B cell (primary cell): ENCODE measurements around the gene SIPA1. TPM values are rescaled to one million over a fixed set of nuclear protein-coding genes. Genes with fewer than 3 reads are reported as not detected.

ENCODE experiments used
- ATAC-seq: fragments of 200-7000 bp; cut with Tn5 transposase; one replicate; pipeline ENCODE4 v1.10.0; 2021; ENCODE audit warnings: low read depth, mild to moderate bottlenecking, moderate number of reproducible peaks, moderate library complexity
- CTCF ChIA-PET: fragments of 350-600 bp; sonication (Branson Sonifier 250); formaldehyde crosslinking; loops from one replicate; lab custom pipeline; 2021; ENCODE audit warnings: antibody characterized with exemption, inconsistent platforms; lab: Charles Lee
- POLR2A ChIA-PET: fragments of 350-600 bp; sonication (Branson Sonifier 250); formaldehyde crosslinking; loops from one replicate; lab custom pipeline; 2021; ENCODE audit warnings: antibody characterized with exemption; lab: Charles Lee
- DNase-seq: peaks from one replicate; pipeline ENCODE4 v3.0.0; 2013
- H2AFZ ChIP-seq: 2 replicates; pipeline ENCODE4 v1.6.1; 2012; ENCODE audit warnings: mild to moderate bottlenecking, low read depth, low read length; ENCODE audit not compliant: insufficient read depth, poor library complexity, severe bottlenecking
- H3K27ac ChIP-seq, 2 donors: 1 replicate in 1 of 2; 2 replicates in 1 of 2; pipeline ENCODE4 v1.5.1; 2012 to 2013; ENCODE audit warnings: low read length in 2 of 2, mild to moderate bottlenecking in 2 of 2, moderate library complexity in 1 of 2
- H3K27me3 ChIP-seq, 4 experiments: fragments of 200-600 bp in 1 of 4; sonication (generic) in 1 of 4; replicated peaks in 1 of 4; 1 replicate in 2 of 4; 2 replicates in 2 of 4; pipeline versions ENCODE4 v1.6.1 to v1.7.0; 2013 to 2016; ENCODE audit warnings: low read length in 3 of 4, mild to moderate bottlenecking in 2 of 4, mixed read lengths in 1 of 4, moderate library complexity in 1 of 4; ENCODE audit not compliant: insufficient read depth in 4 of 4, control insufficient read depth in 3 of 4; ENCODE audit errors: control extremely low read depth in 1 of 4
- H3K36me3 ChIP-seq, 2 experiments: replicated peaks in 1 of 2; 1 replicate in 1 of 2; 2 replicates in 1 of 2; pipeline versions ENCODE4 v1.6.1 to v1.7.1; 2013; ENCODE audit warnings: low read length in 1 of 2; ENCODE audit not compliant: insufficient read depth in 2 of 2, control insufficient read depth in 1 of 2; ENCODE audit errors: control extremely low read depth in 1 of 2, extremely low read depth in 1 of 2
- H3K4me1 ChIP-seq, 2 donors: fragments of 200-600 bp in 1 of 2; sonication (generic) in 1 of 2; 1 replicate in 1 of 2; 2 replicates in 1 of 2; pipeline versions ENCODE4 v1.5.1 to v1.6.1; 2013 to 2017; ENCODE audit warnings: low read length in 2 of 2; ENCODE audit not compliant: control insufficient read depth in 2 of 2, insufficient read depth in 2 of 2
- H3K4me2 ChIP-seq: replicated peaks from 2 replicates; pipeline ENCODE3; 2012; ENCODE audit warnings: mild to moderate bottlenecking, low read depth, low read length; ENCODE audit not compliant: poor library complexity, severe bottlenecking
- H3K4me3 ChIP-seq, 5 experiments: fragments of 200-600 bp in 1 of 5; sonication (generic) in 1 of 5; 1 replicate in 3 of 5; 2 replicates in 2 of 5; pipeline versions ENCODE4 v1.5.1 to v1.7.0; 2011 to 2016; ENCODE audit warnings: low read length in 4 of 5, mild to moderate bottlenecking in 4 of 5, low read depth in 2 of 5, control low read depth in 1 of 5, moderate library complexity in 1 of 5; ENCODE audit not compliant: insufficient read depth in 1 of 5; ENCODE audit errors: control extremely low read depth in 1 of 5, extremely low read depth in 1 of 5
- H3K79me2 ChIP-seq: fragments of 200-600 bp; sonication (generic); one replicate; pipeline ENCODE4 v1.6.0; 2016; ENCODE audit warnings: low read length; ENCODE audit not compliant: control insufficient read depth, insufficient read depth
- H3K9ac ChIP-seq: fragments of 200-600 bp; sonication (generic); 2 replicates; pipeline ENCODE4 v1.6.1; 2017; ENCODE audit warnings: mild to moderate bottlenecking, low read length, moderate library complexity
- H3K9me3 ChIP-seq, 3 donors: one replicate each; pipeline versions ENCODE4 v1.6.1 to v1.7.1; 2013; ENCODE audit warnings: low read length in 2 of 3; ENCODE audit not compliant: control insufficient read depth in 2 of 3, insufficient read depth in 1 of 3; ENCODE audit errors: control extremely low read depth in 1 of 3
- H4K20me1 ChIP-seq: 2 replicates; pipeline ENCODE4 v1.6.0; 2012; ENCODE audit warnings: mild to moderate bottlenecking, low read length; ENCODE audit not compliant: insufficient read depth, control insufficient read depth, poor library complexity, severe bottlenecking
- H3K27ac Mint-ChIP-seq: one replicate; pipeline ENCODE4 v1.8.0; 2021; ENCODE audit warnings: mixed read lengths
- H3K27me3 Mint-ChIP-seq: one replicate; pipeline ENCODE4 v1.8.0; 2021; ENCODE audit warnings: mixed read lengths
- H3K4me1 Mint-ChIP-seq: one replicate; pipeline ENCODE4 v1.8.0; 2021; ENCODE audit warnings: mixed read lengths
- H3K4me3 Mint-ChIP-seq: one replicate; pipeline ENCODE4 v1.8.0; 2021; ENCODE audit warnings: mixed read lengths
- H3K9me3 Mint-ChIP-seq: one replicate; pipeline ENCODE4 v1.8.0; 2022; ENCODE audit warnings: mixed read lengths; ENCODE audit not compliant: insufficient read depth
- EZH2 ChIP-seq: IDR thresholded peaks from 2 replicates; pipeline ENCODE4 v1.6.1; 2012; ENCODE audit warnings: borderline replicate concordance, low read depth, mild to moderate bottlenecking, moderate library complexity, low read length; ENCODE audit not compliant: insufficient read depth, poor library complexity, severe bottlenecking
- WGBS: methylation state at CpG from one replicate; pipeline ENCODE4 v1.1.5; 2013; ENCODE audit warnings: missing lambda C conversion rate; ENCODE audit not compliant: insufficient coverage; 5-methylcytosine and 5-hydroxymethylcytosine counted together
- intact Hi-C: fragments of 100-400 bp; cut with micrococcal nuclease; formaldehyde crosslinking; loops from one replicate; pipeline ENCODE4 v1.10.0; 2022
- polyA plus RNA-seq: library from polyadenylated mRNA; depleted of rRNA; stranded (reverse); fragments of >200 nt; gene quantifications from 2 replicates; pipeline ENCODE4 v1.2.3, GENCODE V29; 2012
- total RNA-seq, 2 donors: library from RNA; stranded (reverse); fragments of 120-200 nt in 1 of 2; gene quantifications; 1 replicate in 1 of 2; 2 replicates in 1 of 2; pipeline versions ENCODE4 v1.2.3 to v1.2.4, GENCODE V29; 2013 to 2022
- TF ChIP-seq, protein P1 (sequence below): fragments of 200-600 bp; IDR thresholded peaks from one replicate; pipeline ENCODE4 v1.8.0; 2022; ENCODE audit warnings: antibody characterized with exemption, mild to moderate bottlenecking

Gene SIPA1
- total and polyA plus RNA-seq, 2 donors (not counting 1 experiment from before 2014, with no cell fraction given) = 314 to 448 TPM

DNA sequence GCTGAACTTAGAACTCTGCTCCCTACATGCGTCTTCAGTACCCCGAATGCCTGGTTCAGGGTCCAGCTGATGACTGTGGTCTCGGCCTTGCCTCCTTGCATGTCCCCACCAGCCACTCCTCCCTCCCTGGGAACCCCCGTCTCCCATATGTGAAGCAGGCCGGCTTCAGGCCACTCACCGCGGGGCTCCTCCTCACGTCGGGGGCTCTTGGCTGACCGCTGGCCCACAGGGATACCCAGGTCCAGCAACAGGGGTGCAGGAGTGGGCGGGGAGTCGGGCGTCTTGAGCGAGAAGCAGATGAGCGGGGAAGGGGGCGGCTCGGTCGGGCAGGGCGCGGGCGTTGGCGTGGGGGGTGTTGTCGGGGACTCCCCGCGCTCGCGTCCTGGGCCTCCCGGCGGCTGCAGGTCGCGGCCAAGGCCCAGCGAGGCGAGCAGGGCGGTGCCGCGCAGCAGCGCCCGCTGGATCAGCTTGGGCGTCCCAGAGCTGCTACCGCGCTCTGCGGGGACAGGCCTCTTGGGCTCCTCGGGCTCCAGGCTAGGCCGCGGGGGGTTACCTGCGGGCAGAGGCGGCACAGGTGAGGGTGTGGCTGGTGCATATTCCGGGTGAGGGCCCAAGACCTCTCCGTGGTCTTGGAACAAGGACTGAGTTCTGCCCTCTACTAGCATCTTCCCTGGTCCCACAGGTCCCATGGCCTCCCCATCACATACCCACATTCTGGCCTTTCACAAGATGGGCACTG is 38.5 kb upstream of the SIPA1 start:
- H3K4me3 ChIP-seq = no peak overlapping the region
- no peak overlapping the region for H2AFZ ChIP-seq
- peaks cover 8% of the 10 kb centered on the region for H4K20me1 ChIP-seq
- H3K9me3 ChIP-seq = peaks cover 0 to 9% (median 0%) of the 10 kb centered on the region in 3 donors
- Mint-ChIP-seq H3K4me3 (no peak overlapping the region), H3K27ac (no peak overlapping the region), H3K27me3 (no peaks in the 10 kb centered on the region), H3K4me1 (peaks cover 24% of the 10 kb centered on the region), H3K9me3 (no peaks in the 10 kb centered on the region)
- H3K36me3 ChIP-seq = peaks cover 0 to 35% of the 10 kb centered on the region in 2 experiments
- H3K9ac ChIP-seq = no peak overlapping the region
- ChIA-PET CTCF (interaction anchor here (1.1 to 1.2 kb wide), 2 partner anchors 14 to 26 kb away, joined by 3 to 5 read pairs; no protein-coding TSS in a partner anchor), POLR2A (no interaction called here)
- ATAC-seq (no peak), DNase-seq (no peak)
- WGBS = 99% methylated on average over 42 of the region's 49 CpGs
- H3K27ac ChIP-seq = no peak overlapping the region
- H3K79me2 ChIP-seq = peaks cover 10% of the 10 kb centered on the region
- intact Hi-C loops = no loop called here
- no peak overlapping the region for H3K4me2 ChIP-seq
- TF ChIP-seq EZH2 = no peak
- no peaks in the 10 kb centered on the region for H3K27me3 ChIP-seq
- H3K4me1 ChIP-seq = peaks cover 14 to 25% of the 10 kb centered on the region in 2 donors

DNA sequence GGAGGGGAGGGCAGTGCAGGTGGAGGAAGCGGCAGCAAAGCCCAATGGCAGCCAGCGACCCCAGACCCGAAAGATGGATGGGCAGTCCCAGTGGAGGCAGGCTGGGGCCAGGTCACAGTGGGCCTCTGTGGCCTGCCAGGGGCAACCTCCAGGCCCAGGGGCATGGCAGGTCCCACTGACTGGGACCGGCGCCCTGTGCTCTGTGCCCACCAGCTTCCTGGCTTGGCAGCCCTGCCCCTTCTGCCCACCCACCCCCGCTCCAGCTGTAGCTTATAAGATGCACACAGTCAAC is 38.0 kb upstream of the SIPA1 start:
- POLR2A ChIA-PET = no interaction called here
- Mint-ChIP-seq H3K4me3 (no peak overlapping the region), H3K27ac (no peak overlapping the region), H3K4me1 (peaks cover 24% of the 10 kb centered on the region), H3K9me3 (no peaks in the 10 kb centered on the region), H3K27me3 (no peaks in the 10 kb centered on the region)
- no peak for ATAC-seq
- peaks cover 1 to 40% of the 10 kb centered on the region in 2 experiments for H3K36me3 ChIP-seq
- no peak overlapping the region for H3K4me3 ChIP-seq
- WGBS = 98% methylated on average over 5 of the region's 6 CpGs
- intact Hi-C loops = no loop called here
- CTCF ChIA-PET = interaction anchor here (1.2 kb wide), 1 partner anchor 26 kb away, joined by 5 read pairs; no protein-coding TSS in a partner anchor
- no peak overlapping the region for H3K9ac ChIP-seq
- H3K27me3 ChIP-seq = no peaks in the 10 kb centered on the region
- no peak overlapping the region for H3K27ac ChIP-seq
- TF ChIP-seq EZH2 = no peak
- TF ChIP-seq, protein P1, sequence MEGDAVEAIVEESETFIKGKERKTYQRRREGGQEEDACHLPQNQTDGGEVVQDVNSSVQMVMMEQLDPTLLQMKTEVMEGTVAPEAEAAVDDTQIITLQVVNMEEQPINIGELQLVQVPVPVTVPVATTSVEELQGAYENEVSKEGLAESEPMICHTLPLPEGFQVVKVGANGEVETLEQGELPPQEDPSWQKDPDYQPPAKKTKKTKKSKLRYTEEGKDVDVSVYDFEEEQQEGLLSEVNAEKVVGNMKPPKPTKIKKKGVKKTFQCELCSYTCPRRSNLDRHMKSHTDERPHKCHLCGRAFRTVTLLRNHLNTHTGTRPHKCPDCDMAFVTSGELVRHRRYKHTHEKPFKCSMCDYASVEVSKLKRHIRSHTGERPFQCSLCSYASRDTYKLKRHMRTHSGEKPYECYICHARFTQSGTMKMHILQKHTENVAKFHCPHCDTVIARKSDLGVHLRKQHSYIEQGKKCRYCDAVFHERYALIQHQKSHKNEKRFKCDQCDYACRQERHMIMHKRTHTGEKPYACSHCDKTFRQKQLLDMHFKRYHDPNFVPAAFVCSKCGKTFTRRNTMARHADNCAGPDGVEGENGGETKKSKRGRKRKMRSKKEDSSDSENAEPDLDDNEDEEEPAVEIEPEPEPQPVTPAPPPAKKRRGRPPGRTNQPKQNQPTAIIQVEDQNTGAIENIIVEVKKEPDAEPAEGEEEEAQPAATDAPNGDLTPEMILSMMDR = no peak
- peaks cover 0 to 9% (median 0%) of the 10 kb centered on the region in 3 donors for H3K9me3 ChIP-seq
- no peak overlapping the region for H2AFZ ChIP-seq
- H3K79me2 ChIP-seq = peaks cover 10% of the 10 kb centered on the region
- no peak for DNase-seq
- H3K4me2 ChIP-seq = no peak overlapping the region
- H3K4me1 ChIP-seq = peaks cover 14 to 22% of the 10 kb centered on the region in 2 donors
- H4K20me1 ChIP-seq = peaks cover 8% of the 10 kb centered on the region
